Left lung (tissue), 10 donors: ENCODE results near the gene FAM200B. TPM values are rescaled to one million over a fixed set of nuclear protein-coding genes. Genes with fewer than 3 reads are reported as not detected.

Source experiments
- ATAC-seq: fragments of 200-7000 bp; cut with Tn5 transposase; one replicate; pipeline ENCODE4 v1.9.1; 2020; ENCODE audit warnings: moderate library complexity
- DNase-seq, 4 donors: peaks; one replicate each; pipeline ENCODE4 v3.0.0-alpha.2; 2013 to 2020
- H3K27ac ChIP-seq, 2 donors: fragments of 200-600 bp; sonication (generic) in 1 of 2; one replicate each; pipeline versions ENCODE4 v1.5.0 to v1.8.0; 2020 to 2021
- H3K27me3 ChIP-seq, 2 donors: fragments of 200-600 bp; sonication (generic) in 1 of 2; one replicate each; pipeline versions ENCODE4 v1.5.0 to v1.8.0; 2020 to 2021
- H3K36me3 ChIP-seq, 2 donors: fragments of 200-600 bp; sonication (generic) in 1 of 2; one replicate each; pipeline versions ENCODE4 v1.5.0 to v1.8.0; 2020 to 2021
- H3K4me1 ChIP-seq, 2 donors: fragments of 200-600 bp; one replicate each; pipeline ENCODE4 v1.8.0; 2021
- H3K4me3 ChIP-seq, 2 donors: fragments of 200-600 bp; sonication (generic) in 1 of 2; one replicate each; pipeline versions ENCODE4 v1.5.0 to v1.8.0; 2020 to 2021; ENCODE audit warnings: mild to moderate bottlenecking in 1 of 2
- H3K9me3 ChIP-seq, 2 donors: fragments of 200-600 bp; sonication (generic) in 1 of 2; one replicate each; pipeline versions ENCODE4 v1.5.0 to v1.8.0; 2020 to 2021
- intact Hi-C, 2 donors: fragments of 100-400 bp; cut with DNase I; formaldehyde crosslinking; loops; one replicate each; pipeline versions ENCODE4 v1.11.2 to v1.14.2; 2022
- polyA plus RNA-seq, 6 donors: library from polyadenylated mRNA; unstranded; fragments of 120-200 nt; gene quantifications; one replicate each; pipeline ENCODE4 v1.2.1, GENCODE V29; 2013; ENCODE audit not compliant: insufficient read length in 6 of 6
- total RNA-seq, 2 donors: library from RNA; stranded (reverse); fragmentation: NEBNext Ultra II Directional; extraction: Animal tissue kit (Norgen Biotek cat#: 25700); gene quantifications; one replicate each; pipeline ENCODE4 v1.2.1, GENCODE V29; 2021
- TF ChIP-seq, protein P1 (sequence below), 2 donors: fragments of 200-600 bp; sonication (generic) in 1 of 2; IDR thresholded peaks; one replicate each; pipeline versions ENCODE4 v1.5.0 to v1.8.0; 2021; ENCODE audit warnings: antibody characterized with exemption in 2 of 2
- donor health status: DM: no; HTN: yes; CAD: no.
- donor health status: DM: no; HTN: no; CAD: no.

The FAM200B gene
- total and polyA plus RNA-seq, 8 donors, result 25.8 to 52.4 (median 45.9) TPM

DNA sequence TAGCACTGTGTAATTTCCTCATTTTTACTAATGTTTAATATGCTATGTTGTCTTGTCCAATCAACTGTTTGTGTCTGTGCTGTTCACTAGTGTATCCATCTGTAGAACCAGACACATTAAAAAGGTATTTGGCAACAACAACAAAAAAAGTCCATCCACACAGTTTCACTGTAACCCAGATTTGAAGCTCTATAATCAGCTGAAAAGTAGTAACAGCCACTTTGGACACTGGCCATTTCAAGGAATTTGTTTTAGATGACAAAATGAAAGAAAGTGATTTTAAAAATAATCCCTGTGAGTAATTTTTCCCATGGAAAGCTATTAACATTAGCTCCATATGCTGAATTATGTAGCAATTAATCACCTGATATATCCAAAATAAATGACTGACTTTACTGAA, 24.3 kb upstream of the FAM200B start:
- peaks cover 15 to 85% of the 10 kb centered on the region in 2 donors for H3K4me1 ChIP-seq
- H3K4me3 ChIP-seq, result peak overlapping the region in 1 of 2 donors; percentile 79
- no peaks in the 10 kb centered on the region for H3K9me3 ChIP-seq
- ATAC-seq (no peak), DNase-seq (no peak)
- H3K36me3 ChIP-seq, result no peaks in the 10 kb centered on the region
- TF ChIP-seq, protein P1, sequence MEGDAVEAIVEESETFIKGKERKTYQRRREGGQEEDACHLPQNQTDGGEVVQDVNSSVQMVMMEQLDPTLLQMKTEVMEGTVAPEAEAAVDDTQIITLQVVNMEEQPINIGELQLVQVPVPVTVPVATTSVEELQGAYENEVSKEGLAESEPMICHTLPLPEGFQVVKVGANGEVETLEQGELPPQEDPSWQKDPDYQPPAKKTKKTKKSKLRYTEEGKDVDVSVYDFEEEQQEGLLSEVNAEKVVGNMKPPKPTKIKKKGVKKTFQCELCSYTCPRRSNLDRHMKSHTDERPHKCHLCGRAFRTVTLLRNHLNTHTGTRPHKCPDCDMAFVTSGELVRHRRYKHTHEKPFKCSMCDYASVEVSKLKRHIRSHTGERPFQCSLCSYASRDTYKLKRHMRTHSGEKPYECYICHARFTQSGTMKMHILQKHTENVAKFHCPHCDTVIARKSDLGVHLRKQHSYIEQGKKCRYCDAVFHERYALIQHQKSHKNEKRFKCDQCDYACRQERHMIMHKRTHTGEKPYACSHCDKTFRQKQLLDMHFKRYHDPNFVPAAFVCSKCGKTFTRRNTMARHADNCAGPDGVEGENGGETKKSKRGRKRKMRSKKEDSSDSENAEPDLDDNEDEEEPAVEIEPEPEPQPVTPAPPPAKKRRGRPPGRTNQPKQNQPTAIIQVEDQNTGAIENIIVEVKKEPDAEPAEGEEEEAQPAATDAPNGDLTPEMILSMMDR (IDR thresholded peaks at IDR 0.05), result no peak
- H3K27me3 ChIP-seq, result no peaks in the 10 kb centered on the region
- peak overlapping the region in 1 of 2 donors; percentile 100 for H3K27ac ChIP-seq
- intact Hi-C loops, result loop anchor here in 1 of 2 donors (10.0 kb wide), 1 partner anchor 173 kb away; no protein-coding TSS in a partner anchor

DNA sequence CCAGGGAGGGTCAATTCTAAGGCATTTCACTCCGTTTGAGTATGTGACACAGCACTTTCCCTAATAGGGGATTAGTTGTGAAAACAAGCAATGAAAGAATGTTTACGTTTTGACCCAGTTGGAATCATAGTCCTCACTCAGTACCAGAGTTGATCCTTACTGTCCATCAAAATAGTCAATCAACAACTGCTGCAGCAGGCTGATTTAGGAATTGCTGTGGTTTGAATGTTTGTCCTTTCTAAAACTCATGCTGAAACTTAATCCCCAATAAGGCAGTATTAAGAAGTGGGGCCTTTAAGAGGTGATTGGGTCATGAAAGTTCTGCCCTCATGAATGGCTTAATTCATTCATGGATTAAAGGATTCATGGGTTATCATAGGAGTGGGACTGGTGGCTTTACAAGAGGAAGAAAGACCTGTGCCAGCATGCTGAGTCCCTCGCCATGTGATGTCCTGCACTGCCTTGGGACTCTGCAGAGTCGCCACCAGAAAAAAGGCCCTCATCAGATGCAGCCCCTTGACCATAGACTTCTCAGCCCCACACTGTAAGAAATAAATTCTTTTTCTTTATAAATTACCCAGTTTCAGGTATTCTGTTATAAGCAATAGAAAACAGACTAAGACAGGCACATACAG, 23.4 kb upstream of the FAM200B start:
- no peaks in the 10 kb centered on the region for H3K27me3 ChIP-seq
- peak overlapping the region in 1 of 2 donors; percentile 100 for H3K27ac ChIP-seq
- ATAC-seq, result no peak
- H3K9me3 ChIP-seq, result no peaks in the 10 kb centered on the region
- TF ChIP-seq, protein P1 (IDR thresholded peaks at IDR 0.05), result no peak
- peak overlapping the region in 1 of 2 donors; percentile 79 for H3K4me3 ChIP-seq
- H3K36me3 ChIP-seq, result no peaks in the 10 kb centered on the region
- H3K4me1 ChIP-seq, result peaks cover 6 to 77% of the 10 kb centered on the region in 2 donors
- no peak for DNase-seq
- intact Hi-C loops, result loop anchor here in 1 of 2 donors (10.0 kb wide), 1 partner anchor 173 kb away; no protein-coding TSS in a partner anchor

DNA sequence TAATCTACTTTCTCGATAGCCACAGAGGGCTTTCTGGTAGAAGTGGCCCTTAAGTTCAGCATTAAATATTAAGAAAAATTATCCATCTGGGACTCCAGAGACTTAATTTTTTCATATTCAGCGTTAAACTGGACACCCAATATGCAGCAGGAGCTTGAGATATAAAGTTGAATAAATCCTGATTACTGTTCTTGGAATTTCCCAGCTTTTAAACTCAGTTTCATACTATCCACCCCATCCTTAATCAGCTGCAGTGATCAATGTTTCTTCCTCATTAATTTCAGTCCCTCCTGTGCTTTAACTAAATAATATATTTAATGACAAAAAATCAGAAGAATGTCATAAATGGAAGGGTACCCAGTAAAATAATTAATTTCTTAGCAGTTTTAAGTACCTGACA, 22.8 kb upstream of the FAM200B start:
- TF ChIP-seq, protein P1 (IDR thresholded peaks at IDR 0.05), result no peak
- intact Hi-C loops, result loop anchor here in 1 of 2 donors (10.0 kb wide), 1 partner anchor 174 kb away; no protein-coding TSS in a partner anchor
- Histone ChIP-seq H3K36me3 (no peaks in the 10 kb centered on the region), H3K9me3 (no peaks in the 10 kb centered on the region), H3K4me3 (peak overlapping the region in 1 of 2 donors; percentile 79), H3K27me3 (no peaks in the 10 kb centered on the region), H3K4me1 (peaks cover 6 to 76% of the 10 kb centered on the region in 2 donors), H3K27ac (peak overlapping the region in 1 of 2 donors; percentile 100)
- ATAC-seq (no peak), DNase-seq (no peak)

DNA sequence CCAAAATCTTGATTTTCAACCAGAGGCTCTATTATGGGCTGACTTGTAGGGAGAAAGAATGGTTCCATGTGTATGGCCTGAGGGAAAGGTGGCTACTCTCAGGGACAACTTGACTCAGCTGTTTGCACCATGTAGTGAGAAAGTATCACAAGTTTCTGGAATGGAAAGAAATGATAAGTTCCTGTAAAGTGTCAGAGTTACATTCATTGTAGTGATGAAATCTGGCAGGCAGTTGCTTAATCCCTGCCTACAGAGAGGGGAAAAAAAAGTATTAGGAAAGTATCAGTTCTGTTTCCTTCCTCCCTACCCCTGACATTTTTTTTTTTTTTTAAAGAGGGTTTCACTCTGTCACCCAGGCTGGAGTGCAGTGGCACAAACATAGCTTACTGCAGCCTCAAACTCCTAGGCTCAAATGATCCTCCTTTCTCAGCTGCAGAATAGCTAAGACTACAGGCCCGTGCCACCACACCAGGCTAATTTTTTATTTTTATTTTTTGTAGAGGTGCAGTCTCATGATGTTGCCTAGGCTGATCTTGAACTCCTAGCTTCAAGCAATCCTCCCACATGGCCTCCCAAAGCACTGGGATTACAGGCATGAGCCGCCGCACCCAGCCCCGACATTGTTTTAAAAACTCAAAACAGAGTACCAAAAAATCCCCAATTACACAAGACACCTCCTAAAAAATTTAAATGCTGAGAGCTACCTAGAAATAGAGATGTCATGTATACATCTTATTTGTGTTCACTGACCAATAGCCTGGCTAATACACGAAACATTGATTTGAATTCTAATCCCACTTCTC, 21.7 kb upstream of the FAM200B start:
- H3K4me1 ChIP-seq, result peaks cover 6 to 81% of the 10 kb centered on the region in 2 donors
- intact Hi-C loops, result loop anchor here in 1 of 2 donors (10.0 kb wide), 1 partner anchor 175 kb away; no protein-coding TSS in a partner anchor
- H3K36me3 ChIP-seq, result no peaks in the 10 kb centered on the region
- DNase-seq (peak in 1 of 4 donors; percentile 33), ATAC-seq (peak; percentile 24)
- H3K27me3 ChIP-seq, result no peaks in the 10 kb centered on the region
- peak overlapping the region; percentile 57 to 100 for H3K27ac ChIP-seq
- H3K9me3 ChIP-seq, result no peaks in the 10 kb centered on the region
- TF ChIP-seq, protein P1 (IDR thresholded peaks at IDR 0.05), result no peak
- H3K4me3 ChIP-seq, result peak overlapping the region in 1 of 2 donors; percentile 79
